Stimulated activated CD8-positive, alpha-beta memory T cell treated with anti-CD3 and anti-CD28 coated beads, Interleukin-4, amount 100 ng/mL, for 48 hours (primary cell): ENCODE results near the gene PLPPR2.
"Not testable (repeated sequence)": the region's sequence is repeated elsewhere in the genome, so short reads cannot be mapped to it uniquely, and the experiment has no call there.

Experiments
- DNase-seq: peaks from one replicate; pipeline ENCODE4 v3.0.0-alpha.2; 2020

The PLPPR2 gene

GRCh38 chr19:11374433-11375142 lies 19.4 kb downstream of the PLPPR2 start, which contains the start of gene SWSAP1:
Gene SWSAP1, plus strand, starts transcription at chr19:11374666. Its CDS starts 15 bp downstream, at chr19:11374681.
- peak; percentile 96 for DNase-seq

GRCh38 chr19:11375143-11375948 lies 20.1 kb downstream of the PLPPR2 start:
- peak; percentile 77 for DNase-seq

GRCh38 chr19:11377237-11377636 lies 22.0 kb downstream of the PLPPR2 start:
- no peak for DNase-seq

GRCh38 chr19:11377756-11378155 lies 22.5 kb downstream of the PLPPR2 start:
- no peak for DNase-seq

- peak; percentile 53 for DNase-seq
These were observed 23.3 kb downstream of the PLPPR2 start for GRCh38 chr19:11378319-11379189.

GRCh38 chr19:11379269-11379845 lies 24.1 kb downstream of the PLPPR2 start:
- DNase-seq = not testable (repeated sequence)

GRCh38 chr19:11379857-11380350 lies 24.7 kb downstream of the PLPPR2 start:
- DNase-seq = no peak

GRCh38 chr19:11380653-11381537 lies 25.7 kb downstream of the PLPPR2 start:
- peak; percentile 96 for DNase-seq

GRCh38 chr19:11382898-11383705 lies 27.9 kb downstream of the PLPPR2 start:
- peak; percentile 78 for DNase-seq

GRCh38 chr19:11383706-11384048 lies 28.4 kb downstream of the PLPPR2 start:
- DNase-seq = no peak

GRCh38 chr19:11384778-11385129 lies 29.5 kb downstream of the PLPPR2 start:
- DNase-seq = no peak

GRCh38 chr19:11387162-11388034 lies 32.2 kb downstream of the PLPPR2 start:
- no peak for DNase-seq

GRCh38 chr19:11390359-11390758 lies 35.1 kb downstream of the PLPPR2 start:
- no peak for DNase-seq

GRCh38 chr19:11390933-11391680 lies 35.9 kb downstream of the PLPPR2 start:
- DNase-seq = no peak

- DNase-seq = no peak
These were observed 41.9 kb downstream of the PLPPR2 start for GRCh38 chr19:11397089-11397610.

- no peak for DNase-seq
These were observed 44.4 kb downstream of the PLPPR2 start for GRCh38 chr19:11399667-11400066.

GRCh38 chr19:11400798-11401197 lies 45.6 kb downstream of the PLPPR2 start:
- DNase-seq = no peak

- no peak for DNase-seq
These were observed 46.7 kb downstream of the PLPPR2 start for GRCh38 chr19:11401808-11402543.
